GM18519 (cell line): Measurements from ENCODE around the gene MMS22L.

Source experiments
- ATAC-seq: cut with Tn5 transposase; IDR thresholded peaks from one replicate; pipeline ENCODE4 v1.9.1; 2021; ENCODE audit warnings: mild to moderate bottlenecking, moderate library complexity; ENCODE audit not compliant: unreplicated experiment, low FRiP score

The MMS22L gene, protein sequence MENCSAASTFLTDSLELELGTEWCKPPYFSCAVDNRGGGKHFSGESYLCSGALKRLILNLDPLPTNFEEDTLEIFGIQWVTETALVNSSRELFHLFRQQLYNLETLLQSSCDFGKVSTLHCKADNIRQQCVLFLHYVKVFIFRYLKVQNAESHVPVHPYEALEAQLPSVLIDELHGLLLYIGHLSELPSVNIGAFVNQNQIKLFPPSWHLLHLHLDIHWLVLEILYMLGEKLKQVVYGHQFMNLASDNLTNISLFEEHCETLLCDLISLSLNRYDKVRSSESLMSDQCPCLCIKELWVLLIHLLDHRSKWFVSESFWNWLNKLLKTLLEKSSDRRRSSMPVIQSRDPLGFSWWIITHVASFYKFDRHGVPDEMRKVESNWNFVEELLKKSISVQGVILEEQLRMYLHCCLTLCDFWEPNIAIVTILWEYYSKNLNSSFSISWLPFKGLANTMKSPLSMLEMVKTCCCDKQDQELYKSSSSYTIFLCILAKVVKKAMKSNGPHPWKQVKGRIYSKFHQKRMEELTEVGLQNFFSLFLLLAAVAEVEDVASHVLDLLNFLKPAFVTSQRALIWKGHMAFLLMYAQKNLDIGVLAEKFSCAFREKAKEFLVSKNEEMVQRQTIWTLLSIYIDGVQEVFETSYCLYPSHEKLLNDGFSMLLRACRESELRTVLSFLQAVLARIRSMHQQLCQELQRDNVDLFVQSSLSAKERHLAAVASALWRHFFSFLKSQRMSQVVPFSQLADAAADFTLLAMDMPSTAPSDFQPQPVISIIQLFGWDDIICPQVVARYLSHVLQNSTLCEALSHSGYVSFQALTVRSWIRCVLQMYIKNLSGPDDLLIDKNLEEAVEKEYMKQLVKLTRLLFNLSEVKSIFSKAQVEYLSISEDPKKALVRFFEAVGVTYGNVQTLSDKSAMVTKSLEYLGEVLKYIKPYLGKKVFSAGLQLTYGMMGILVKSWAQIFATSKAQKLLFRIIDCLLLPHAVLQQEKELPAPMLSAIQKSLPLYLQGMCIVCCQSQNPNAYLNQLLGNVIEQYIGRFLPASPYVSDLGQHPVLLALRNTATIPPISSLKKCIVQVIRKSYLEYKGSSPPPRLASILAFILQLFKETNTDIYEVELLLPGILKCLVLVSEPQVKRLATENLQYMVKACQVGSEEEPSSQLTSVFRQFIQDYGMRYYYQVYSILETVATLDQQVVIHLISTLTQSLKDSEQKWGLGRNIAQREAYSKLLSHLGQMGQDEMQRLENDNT

DNA sequence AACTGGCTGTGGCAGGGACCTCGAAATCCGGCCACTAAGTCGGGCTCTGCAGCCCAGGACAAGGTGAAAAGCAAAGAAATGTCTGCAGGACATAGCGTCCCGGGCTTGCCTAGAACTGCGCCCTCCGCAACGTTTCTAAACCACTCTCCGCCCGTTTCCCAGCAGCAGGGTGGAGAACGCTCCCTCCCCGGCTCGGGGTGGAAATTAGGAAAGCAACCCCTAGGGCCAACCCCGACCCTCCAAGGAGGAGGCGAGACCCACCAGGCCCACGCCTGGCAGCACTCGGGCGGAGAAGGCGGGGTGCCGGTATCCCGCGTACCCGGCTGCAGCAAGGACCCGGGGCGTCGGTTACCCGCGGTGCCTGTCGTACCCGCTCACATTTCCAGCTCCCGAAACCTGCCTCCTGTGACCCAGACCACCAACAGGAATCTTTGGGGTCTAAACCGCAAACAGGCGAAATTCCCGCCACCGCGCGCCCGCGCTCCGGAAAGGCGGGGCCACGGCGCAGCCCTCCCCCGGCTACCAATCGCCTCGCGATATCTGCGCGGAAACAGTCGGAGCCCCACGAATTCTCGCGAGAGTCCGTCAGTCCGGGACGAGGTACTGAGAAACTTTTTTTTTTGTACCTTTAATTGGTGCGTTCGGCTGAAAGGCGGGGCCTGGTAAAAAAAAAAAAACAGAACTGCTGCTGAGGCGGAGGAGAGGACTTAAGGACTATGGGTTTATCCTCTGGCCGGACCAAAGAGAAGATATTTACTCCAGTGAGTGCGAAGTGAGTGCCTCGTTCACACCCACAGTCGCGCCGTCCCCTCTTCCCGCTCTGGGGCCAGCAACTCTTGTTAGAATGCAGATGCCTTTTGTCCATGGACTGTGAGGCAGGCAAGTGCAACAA, at the start of gene MMS22L:
MMS22L (minus strand) TSS at position 491 of the 892 bp plus-strand sequence. CDS start 739 bp downstream, outside the sequence.
- ATAC-seq: peak; percentile 92

DNA sequence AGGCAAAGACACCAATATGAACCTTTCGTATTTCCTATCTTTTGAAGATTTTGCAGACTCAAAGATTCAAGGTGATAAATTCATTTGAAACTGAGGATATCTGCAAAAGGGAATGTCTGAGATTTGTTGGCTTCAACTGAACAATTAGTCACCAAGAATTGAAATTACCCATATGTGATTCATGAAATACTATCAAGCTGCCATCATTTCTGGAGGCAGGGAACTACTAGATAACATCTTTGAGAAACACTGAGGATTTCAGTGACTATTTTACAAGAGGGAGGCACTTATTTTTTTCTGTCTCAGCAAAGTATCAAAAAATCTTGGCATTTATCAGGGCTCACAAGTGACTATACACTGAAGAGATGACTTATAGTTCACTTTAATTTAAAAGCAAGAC, 39.8 kb upstream of the MMS22L start:
- ATAC-seq: no peak

DNA sequence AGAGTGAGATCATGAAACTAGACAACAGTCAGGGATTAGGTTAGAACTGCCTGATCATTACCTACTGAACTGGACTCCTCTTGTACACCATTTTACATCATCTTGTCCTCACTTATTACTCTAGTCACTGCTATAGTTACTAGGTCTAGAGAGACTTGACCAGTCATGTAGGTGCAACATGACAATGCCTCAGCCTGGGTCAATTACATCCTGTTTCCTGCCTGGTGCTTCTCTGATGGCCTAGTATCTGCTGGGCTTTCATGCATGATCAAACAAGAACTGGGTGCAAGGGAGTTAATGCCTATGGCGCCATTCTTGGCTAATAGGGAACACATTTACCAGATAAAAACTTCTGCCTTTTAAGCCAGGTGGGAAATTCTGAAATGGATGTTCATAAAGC, 39.2 kb upstream of the MMS22L start:
- ATAC-seq: no peak

DNA sequence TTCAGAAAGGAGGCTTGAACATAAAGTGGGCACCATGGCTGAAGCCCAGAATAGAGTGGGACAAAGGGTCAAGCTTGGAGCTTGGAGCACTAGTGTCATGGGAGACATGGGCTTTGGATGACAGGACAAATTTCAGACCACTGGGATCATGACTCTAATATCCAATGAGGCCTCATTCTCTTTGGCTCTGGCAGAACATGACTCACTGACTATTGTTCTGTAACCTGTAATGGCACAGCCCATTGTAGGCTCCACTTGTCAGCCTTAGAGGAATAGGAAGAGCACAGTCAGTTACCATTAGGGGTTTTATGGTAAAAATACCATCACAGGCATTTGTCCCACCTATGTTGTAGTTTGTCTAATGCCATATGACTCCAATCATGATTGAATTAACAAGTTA, 34.0 kb upstream of the MMS22L start:
- no peak for ATAC-seq

DNA sequence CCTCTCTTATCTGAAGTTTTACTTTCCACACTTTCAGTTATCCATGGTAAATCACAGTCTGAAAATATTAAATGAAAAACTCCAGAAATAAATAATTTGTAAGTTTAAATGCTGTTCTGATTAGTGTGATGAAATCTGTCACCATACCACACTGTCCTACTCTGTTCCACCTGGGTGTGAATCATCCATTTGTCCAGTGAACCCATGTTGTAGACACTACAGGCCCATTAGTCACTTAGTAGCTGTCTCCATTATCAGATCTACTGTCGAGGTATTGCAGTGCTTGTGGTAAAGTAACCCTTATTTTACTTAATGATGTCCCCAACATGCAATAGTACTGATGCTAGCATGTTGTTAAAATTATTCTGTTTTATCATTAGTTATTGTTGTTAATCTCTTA, 29.2 kb upstream of the MMS22L start:
- no peak for ATAC-seq

DNA sequence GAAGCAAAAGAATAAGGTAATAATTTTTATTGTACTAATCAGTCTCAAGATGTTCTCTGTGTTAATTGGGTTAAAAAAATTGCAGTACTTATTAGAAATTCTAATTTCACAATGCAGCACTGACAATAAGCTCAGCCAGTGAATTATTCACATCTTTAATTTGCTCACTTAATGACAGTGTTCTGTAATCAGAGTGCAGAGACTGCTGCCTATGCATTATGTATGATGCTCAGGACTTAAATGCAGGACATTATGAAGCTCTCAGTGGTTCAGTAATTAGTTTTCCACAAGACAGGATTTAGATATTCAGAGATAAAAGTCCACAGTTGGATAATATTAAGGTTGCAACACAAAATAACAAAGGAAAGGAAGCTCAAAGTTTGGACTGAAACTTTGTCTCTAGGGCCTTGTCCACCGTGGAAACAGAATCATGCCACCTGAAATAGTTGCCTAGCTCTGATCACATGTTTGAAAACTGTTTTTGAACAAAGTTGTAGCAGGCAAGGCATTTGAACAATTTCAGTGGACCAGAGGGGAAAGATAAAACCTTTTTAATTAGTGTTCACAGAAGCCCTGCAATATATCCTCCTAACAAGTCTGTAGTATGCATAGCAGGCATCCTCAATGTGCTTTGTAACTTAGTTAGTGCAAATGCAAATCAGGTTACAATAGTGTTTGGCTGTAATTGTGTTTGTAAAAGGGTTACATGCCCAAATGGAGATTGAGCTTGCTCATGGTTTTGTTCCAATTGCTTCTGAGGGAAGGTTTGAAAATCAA, 23.7 kb upstream of the MMS22L start:
- no peak for ATAC-seq

DNA sequence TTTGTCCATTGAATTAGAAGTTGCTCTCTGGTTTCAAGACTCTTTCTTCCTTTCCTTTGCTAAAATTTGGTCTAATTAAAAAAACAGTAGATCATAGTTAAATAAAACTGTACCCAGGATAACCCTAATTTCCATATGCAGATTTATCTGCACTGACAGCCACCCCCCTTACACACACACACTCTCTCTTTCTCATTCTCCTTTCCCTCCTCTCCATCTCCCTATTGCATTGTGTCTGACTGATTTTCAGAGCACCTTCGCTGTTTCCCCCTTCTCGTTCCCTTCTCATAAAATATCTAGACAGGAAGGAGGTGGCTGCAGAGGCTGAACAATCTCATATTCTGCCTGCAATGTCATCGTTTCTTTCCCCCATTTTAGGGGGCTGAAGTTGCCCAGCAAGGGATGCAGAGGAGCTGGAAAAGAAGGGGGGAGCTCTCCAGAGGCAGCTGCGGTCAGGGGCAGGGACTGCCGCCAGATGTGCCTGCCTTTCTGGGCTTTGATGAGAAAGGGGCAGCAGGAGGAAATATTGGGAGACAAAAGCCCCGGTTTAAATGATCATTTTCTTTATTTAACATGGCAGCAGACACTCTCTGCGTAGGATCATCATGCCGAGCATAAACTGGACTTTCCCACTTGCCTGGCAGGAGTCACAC, 22.5 kb upstream of the MMS22L start:
- ATAC-seq: no peak

DNA sequence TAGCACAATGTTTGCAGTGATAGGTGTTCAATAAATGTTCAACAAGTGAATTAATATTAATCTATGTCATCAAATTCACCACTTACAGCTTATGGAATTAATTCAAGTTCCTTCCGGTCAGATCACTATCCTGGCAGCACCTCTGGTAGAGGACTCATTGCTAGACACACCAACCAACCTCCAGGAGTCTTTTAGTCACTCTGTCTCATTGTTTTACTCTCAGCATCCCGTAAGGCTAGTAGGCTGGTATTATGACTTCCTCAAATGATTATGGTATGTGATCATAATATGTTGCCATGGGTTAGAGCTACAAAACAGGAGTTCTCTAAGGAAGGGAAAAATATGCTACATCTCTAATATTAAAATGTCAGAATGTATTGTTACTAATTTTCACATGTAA, 21.7 kb upstream of the MMS22L start:
- ATAC-seq: no peak

DNA sequence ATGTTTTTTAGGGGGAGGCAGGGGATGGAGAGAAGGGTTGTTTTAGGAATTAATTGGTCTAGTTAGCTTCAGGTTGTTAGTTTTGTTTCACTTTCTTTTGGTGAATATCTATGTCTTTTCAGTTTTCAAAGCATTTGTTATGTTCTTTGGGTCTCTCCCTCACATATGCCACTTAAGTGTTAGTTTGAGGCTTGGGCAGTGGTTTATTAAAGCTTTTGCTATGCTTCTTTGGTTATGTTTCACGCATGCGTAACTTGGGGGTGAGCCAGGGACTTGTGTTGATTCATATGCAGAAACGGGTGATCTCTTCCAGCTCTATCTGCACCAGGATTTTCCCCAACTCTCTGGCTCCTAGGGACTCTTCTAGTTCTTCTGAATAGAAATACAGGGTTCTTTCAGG, 11.4 kb upstream of the MMS22L start:
- ATAC-seq: no peak

DNA sequence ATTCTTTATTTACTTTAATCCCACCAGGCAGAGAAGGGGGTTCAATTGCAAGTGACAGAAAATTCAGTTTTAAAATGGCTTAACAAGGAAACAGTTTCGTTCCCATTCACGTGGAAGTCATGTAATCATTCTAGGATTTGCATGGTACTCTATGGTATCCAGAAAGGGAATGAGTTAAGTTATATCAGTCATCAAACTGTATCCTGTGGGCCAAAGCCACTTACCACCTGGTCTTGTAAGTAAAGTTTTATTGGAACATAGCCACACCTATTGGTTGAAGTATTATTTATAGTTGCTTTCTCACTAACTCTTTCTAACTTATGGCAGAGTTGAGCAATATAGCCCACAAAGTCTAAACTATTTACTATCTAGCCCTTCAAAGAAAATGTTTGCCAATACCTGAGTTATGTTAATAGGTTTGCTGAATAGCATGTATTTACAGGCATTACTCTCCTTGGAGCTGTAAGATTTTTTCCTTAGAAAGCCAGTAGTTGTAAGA, 10.2 kb upstream of the MMS22L start:
- ATAC-seq: no peak

DNA sequence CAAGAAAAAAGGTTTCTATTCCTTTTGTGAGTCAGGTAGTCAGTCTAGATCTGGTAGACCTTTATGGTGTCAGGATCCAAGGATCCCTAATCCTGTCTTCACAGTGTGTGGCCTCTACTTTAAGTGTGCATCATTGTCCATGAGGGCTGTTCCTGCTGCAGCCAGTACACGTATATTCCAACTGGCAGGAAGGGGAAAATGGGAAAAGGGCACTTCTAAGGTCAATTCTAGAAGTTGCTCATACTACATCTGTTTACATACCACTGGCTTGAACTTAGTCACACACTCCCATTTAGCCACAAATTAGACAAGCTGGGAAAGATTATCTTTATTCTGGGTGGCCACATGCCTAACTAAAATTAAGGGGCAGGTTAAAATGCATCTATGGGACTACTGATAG, 9.7 kb upstream of the MMS22L start:
- ATAC-seq: no peak

DNA sequence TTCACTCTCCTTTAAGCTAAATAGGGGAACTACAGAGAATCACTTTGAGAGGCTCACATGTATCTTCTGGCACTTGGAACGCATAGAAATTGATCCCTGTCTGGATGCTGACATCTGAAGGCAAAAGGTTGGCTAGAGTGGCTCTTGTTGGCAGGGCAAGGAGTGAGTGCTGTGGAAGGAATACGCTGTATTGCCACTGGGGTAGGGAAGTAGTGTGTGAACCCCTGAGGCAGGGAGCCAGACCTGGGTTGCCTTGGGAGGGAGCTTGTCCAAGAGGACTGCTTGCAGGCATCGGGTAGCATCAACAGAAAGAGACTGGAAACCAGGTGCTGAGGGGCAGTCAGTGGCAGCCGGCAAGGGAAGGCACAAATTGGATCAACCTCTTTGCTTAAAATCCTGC, 8.9 kb upstream of the MMS22L start:
- no peak for ATAC-seq

DNA sequence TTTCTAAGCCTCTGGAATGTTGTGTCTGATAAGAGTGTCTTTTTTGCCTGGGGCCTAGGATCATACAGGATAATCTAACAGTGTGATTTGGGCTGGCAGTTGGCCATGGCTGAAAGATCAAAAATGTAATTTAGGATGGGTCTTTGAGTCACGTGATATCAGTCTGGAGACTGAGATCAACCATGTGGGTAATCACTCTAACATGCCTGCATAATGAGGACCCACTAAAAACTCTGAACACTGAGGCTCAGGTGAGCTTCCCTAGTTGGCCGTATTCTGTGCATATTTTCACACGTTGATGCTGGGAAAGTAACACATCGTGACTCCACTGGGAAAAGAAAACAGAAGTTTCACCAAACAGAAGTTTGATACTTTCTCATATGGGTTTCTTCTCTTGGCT, 6.3 kb upstream of the MMS22L start:
- no peak for ATAC-seq

DNA sequence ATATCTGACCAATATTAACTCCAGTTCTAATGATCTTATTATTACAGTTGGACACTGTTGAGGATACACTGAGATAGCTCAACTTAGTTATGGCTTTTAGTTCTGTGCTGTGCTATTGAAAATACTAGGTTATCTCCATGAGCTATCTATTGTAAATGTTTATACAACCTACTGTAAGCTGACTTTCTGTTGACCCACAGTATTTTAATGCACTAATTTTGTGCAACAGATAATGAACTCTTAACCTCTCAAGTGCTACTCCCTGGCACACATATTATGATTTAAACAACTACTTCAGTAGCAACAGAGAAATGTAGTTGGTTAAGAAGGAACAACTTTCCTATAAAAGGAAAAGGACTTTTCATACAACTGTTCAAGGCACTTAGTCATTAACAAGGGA, 5.2 kb upstream of the MMS22L start:
- no peak for ATAC-seq

DNA sequence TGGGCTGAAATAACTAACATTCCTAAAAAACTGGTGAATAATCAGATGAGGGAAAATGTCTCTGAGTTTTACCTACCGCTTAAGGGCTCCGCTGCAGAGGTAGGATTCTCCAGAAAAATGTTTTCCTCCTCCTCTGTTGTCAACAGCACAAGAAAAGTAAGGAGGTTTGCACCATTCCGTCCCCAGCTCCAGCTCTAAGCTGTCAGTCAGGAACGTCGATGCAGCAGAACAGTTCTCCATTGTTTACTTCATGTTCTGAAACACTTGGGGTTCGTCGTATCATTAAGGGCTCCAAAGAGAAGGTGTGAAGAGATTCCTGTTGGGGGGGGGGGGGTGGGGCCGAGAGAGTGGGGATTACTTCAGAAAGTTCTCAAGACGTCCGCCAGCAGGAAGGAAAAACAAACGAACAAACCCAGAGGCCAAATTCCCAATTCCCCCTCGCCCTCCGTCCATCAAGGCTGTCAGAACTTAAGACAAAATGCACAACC, 734 bp downstream of the MMS22L start:
- ATAC-seq: no peak

DNA sequence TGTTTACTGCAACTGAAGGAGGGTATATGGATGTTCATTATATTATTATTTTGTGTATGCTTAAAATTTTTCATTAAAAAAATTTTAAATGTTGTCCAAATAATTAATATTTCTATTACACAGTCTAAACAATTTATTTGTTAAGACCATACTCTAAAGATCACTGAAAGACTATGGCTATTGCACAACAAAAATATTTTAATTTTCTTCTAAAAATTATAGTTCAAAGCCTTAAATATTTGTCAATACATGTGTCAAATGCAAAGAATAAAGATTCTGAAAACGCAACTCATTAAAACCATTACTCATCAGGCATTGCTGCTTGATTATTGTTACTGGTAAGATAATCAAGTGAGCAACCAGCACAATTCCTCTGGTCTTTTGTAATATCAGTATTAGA, 2.2 kb downstream of the MMS22L start:
- ATAC-seq: no peak

DNA sequence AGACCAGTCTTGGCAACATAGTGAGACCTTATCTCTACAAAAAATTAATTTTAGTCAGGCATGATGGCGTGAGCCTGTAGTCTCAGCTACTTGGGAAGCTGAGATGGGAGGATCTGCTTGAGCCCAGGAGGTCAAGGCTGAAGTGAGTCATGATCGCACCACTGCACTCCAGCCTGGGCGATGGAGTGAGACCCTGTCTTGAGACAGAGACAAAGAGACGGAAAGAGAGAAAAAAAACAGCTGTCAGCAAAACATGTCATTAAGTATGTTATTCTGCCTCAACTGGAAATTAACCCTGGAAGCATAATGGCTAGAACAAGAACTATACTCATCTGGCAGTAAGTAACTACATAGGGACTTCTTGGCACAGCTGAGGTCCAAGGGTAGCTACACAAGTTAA, 7.2 kb downstream of the MMS22L start:
- ATAC-seq: no peak

DNA sequence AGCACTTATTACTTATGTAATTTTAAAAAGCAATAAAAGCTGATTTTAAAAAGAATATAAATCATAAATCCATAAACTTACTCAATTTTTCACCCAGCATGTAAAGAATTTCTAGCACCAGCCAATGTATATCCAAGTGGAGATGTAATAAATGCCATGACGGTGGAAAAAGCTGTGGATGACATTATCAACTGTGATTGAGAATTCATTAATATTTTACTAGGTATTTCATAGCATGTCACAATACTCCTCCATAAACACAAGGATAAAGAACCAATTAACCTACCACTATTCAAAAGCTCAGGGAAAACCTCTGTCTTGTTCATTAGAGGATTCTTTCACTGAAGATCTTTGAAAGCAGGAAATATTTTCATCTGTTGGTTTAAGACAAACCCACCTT, 13.2 kb downstream of the MMS22L start:
- ATAC-seq: no peak
